H1 (cell line): Measurements from ENCODE around the gene PCBP2. TPM values are rescaled to one million over a fixed set of nuclear protein-coding genes. Genes with fewer than 3 reads are reported as not detected.

Source experiments
- CTCF ChIA-PET: fragments of 300-600 bp; sonication (Branson Sonifier 250); formaldehyde crosslinking; loops from one replicate; lab custom pipeline; 2021; ENCODE audit not compliant: partially characterized antibody; lab: Charles Lee
- POLR2A ChIA-PET: fragments of 300-600 bp; sonication (Branson Sonifier 250); formaldehyde crosslinking; loops from one replicate; lab custom pipeline; 2021; ENCODE audit warnings: inconsistent platforms; ENCODE audit not compliant: partially characterized antibody; lab: Charles Lee
- DNase-seq, 2 experiments: peaks; one replicate each; pipeline versions ENCODE4 v3.0.0 to v3.0.0-alpha.2; 2010 to 2022; ENCODE audit warnings: low spot score in 2 of 2, low read depth in 1 of 2, mixed read lengths in 1 of 2
- FAIRE-seq: peaks from 2 replicates; lab custom pipeline; 2011; peaks lifted over from hg19 to GRCh38; lab: Jason Lieb, UNC
- H2AFZ ChIP-seq: 2 replicates; pipeline ENCODE4 v1.8.1; 2012; ENCODE audit warnings: low read length, inconsistent platforms
- H2AK5ac ChIP-seq: 2 replicates; pipeline ENCODE4 v1.6.1; 2013; ENCODE audit warnings: low read depth, low read length
- H2BK120ac ChIP-seq: replicated peaks from 2 replicates; pipeline ENCODE3; 2013; ENCODE audit warnings: low read depth, low read length, inconsistent platforms
- H2BK12ac ChIP-seq: 2 replicates; pipeline ENCODE4 v1.6.1; 2013; ENCODE audit warnings: low read depth, low read length
- H2BK15ac ChIP-seq: 2 replicates; pipeline ENCODE4 v1.6.1; 2013; ENCODE audit warnings: low read length
- H2BK20ac ChIP-seq: 2 replicates; pipeline ENCODE4 v1.6.1; 2013; ENCODE audit warnings: low read length
- H2BK5ac ChIP-seq: 2 replicates; pipeline ENCODE4 v1.6.1; 2013; ENCODE audit warnings: low read depth, low read length
- H3K14ac ChIP-seq: 2 replicates; pipeline ENCODE4 v1.6.1; 2013; ENCODE audit warnings: inconsistent platforms; ENCODE audit not compliant: insufficient read length
- H3K18ac ChIP-seq: 2 replicates; pipeline ENCODE4 v1.6.1; 2013; ENCODE audit warnings: low read length; ENCODE audit errors: extremely low read depth
- H3K23ac ChIP-seq: 2 replicates; pipeline ENCODE4 v1.6.1; 2013; ENCODE audit warnings: inconsistent platforms; ENCODE audit not compliant: insufficient read length
- H3K23me2 ChIP-seq: 2 replicates; pipeline ENCODE4 v1.6.1; 2013; ENCODE audit warnings: low read depth, low read length
- H3K27ac ChIP-seq: 2 replicates; pipeline ENCODE4 v1.6.1; 2011; ENCODE audit warnings: low read depth, low read length, inconsistent platforms
- H3K27me3 ChIP-seq, 4 experiments: replicated peaks in 1 of 4; 1 replicate in 1 of 4; 2 replicates in 3 of 4; pipeline versions ENCODE4 v1.6.1 to v1.8.1; 2011 to 2013; ENCODE audit warnings: low read length in 3 of 4, mild to moderate bottlenecking in 3 of 4, inconsistent platforms in 2 of 4, mixed read lengths in 2 of 4, moderate library complexity in 1 of 4; ENCODE audit not compliant: control insufficient read depth in 3 of 4, insufficient read depth in 3 of 4; ENCODE audit errors: extremely low read depth in 1 of 4
- H3K36me3 ChIP-seq, 4 experiments: 2 replicates each; pipeline versions ENCODE4 v1.6.1 to v1.8.1; 2011 to 2013; ENCODE audit warnings: mild to moderate bottlenecking in 4 of 4, low read length in 3 of 4, moderate library complexity in 2 of 4, control low read depth in 1 of 4, inconsistent platforms in 1 of 4; ENCODE audit not compliant: insufficient read depth in 4 of 4, control insufficient read depth in 2 of 4
- H3K4ac ChIP-seq: replicated peaks from 2 replicates; pipeline ENCODE3; 2013; ENCODE audit warnings: low read length, low read depth, mixed read lengths, inconsistent platforms; ENCODE audit not compliant: insufficient read length
- H3K4me1 ChIP-seq, 4 experiments: replicated peaks in 1 of 4; 1 replicate in 1 of 4; 2 replicates in 3 of 4; pipeline versions ENCODE4 v1.6.1 to v1.8.1; 2011 to 2013; ENCODE audit warnings: low read length in 3 of 4, inconsistent platforms in 2 of 4, mixed read lengths in 1 of 4; ENCODE audit not compliant: insufficient read depth in 4 of 4, control insufficient read depth in 3 of 4
- H3K4me2 ChIP-seq, 2 experiments: 2 replicates each; pipeline versions ENCODE4 v1.6.1 to v1.8.1; 2011 to 2013; ENCODE audit warnings: low read depth in 2 of 2, low read length in 2 of 2, control low read depth in 1 of 2, inconsistent platforms in 1 of 2, mild to moderate bottlenecking in 1 of 2; ENCODE audit not compliant: insufficient read depth in 1 of 2
- H3K4me3 ChIP-seq, 4 experiments: fragments of 200-600, 300-600 bp in 1 of 4; sonication (generic), shearing (Covaris generic), sonication (Bioruptor Twin) in 1 of 4; 2 replicates each; pipeline versions ENCODE4 v1.5.1 to v1.8.1; 2011 to 2016; ENCODE audit warnings: low read length in 4 of 4, low read depth in 3 of 4, control low read depth in 2 of 4, inconsistent platforms in 2 of 4, mild to moderate bottlenecking in 2 of 4, mixed read lengths in 1 of 4, moderate library complexity in 1 of 4; ENCODE audit not compliant: insufficient read depth in 2 of 4; ENCODE audit errors: extremely low read depth in 1 of 4
- H3K56ac ChIP-seq: replicated peaks from 2 replicates; pipeline ENCODE3; 2013; ENCODE audit warnings: low read depth, mild to moderate bottlenecking, mixed read lengths, low read length, inconsistent platforms; ENCODE audit not compliant: insufficient read length
- H3K79me1 ChIP-seq: 2 replicates; pipeline ENCODE4 v1.6.1; 2013; ENCODE audit warnings: low read depth, low read length, control low read depth
- H3K79me2 ChIP-seq, 2 experiments: 2 replicates each; pipeline versions ENCODE4 v1.6.1 to v1.8.1; 2012 to 2013; ENCODE audit warnings: low read length in 2 of 2, mild to moderate bottlenecking in 2 of 2, inconsistent platforms in 1 of 2; ENCODE audit not compliant: insufficient read depth in 2 of 2, control insufficient read depth in 1 of 2
- H3K9ac ChIP-seq, 4 experiments: replicated peaks in 1 of 4; 1 replicate in 1 of 4; 2 replicates in 3 of 4; pipeline versions ENCODE4 v1.6.1 to v1.8.1; 2011 to 2013; ENCODE audit warnings: low read depth in 3 of 4, low read length in 3 of 4, control low read depth in 2 of 4, mild to moderate bottlenecking in 2 of 4, moderate library complexity in 2 of 4, inconsistent platforms in 1 of 4; ENCODE audit errors: extremely low read depth in 1 of 4
- H3K9me3 ChIP-seq, 2 experiments: 2 replicates each; pipeline versions ENCODE4 v1.6.1 to v1.8.1; 2012 to 2013; ENCODE audit warnings: mild to moderate bottlenecking in 2 of 2, moderate library complexity in 2 of 2, control low read depth in 1 of 2, inconsistent platforms in 1 of 2, low read depth in 1 of 2, low read length in 1 of 2, mixed read lengths in 1 of 2; ENCODE audit not compliant: insufficient read depth in 2 of 2
- H4K20me1 ChIP-seq, 2 experiments: replicated peaks in 1 of 2; 2 replicates each; pipeline versions ENCODE3 to v1.8.1; 2011 to 2013; ENCODE audit warnings: inconsistent platforms in 2 of 2, low read length in 2 of 2, mild to moderate bottlenecking in 1 of 2; ENCODE audit not compliant: insufficient read depth in 2 of 2, control insufficient read depth in 1 of 2
- H4K5ac ChIP-seq: 2 replicates; pipeline ENCODE4 v1.6.1; 2013; ENCODE audit warnings: low read length, low read depth, mixed read lengths, inconsistent platforms; ENCODE audit not compliant: insufficient read length
- H4K8ac ChIP-seq: 2 replicates; pipeline ENCODE4 v1.8.0; 2013; ENCODE audit warnings: mild to moderate bottlenecking, moderate library complexity, low read length, inconsistent platforms; ENCODE audit not compliant: insufficient read depth; ENCODE audit errors: extremely low read depth
- H4K91ac ChIP-seq: replicated peaks from 2 replicates; pipeline ENCODE3; 2013; ENCODE audit warnings: low read length, mixed read lengths, inconsistent platforms; ENCODE audit not compliant: insufficient read length
- MAX ChIP-seq: IDR thresholded peaks from 2 replicates; pipeline ENCODE4 v1.6.1; 2012; ENCODE audit warnings: inconsistent platforms
- POLR2A ChIP-seq, 2 experiments: IDR thresholded peaks; 1 replicate in 1 of 2; 2 replicates in 1 of 2; pipeline ENCODE4 v1.6.1; 2011; ENCODE audit warnings: low read depth in 2 of 2, low read length in 2 of 2, mild to moderate bottlenecking in 2 of 2; ENCODE audit errors: control extremely low read depth in 1 of 2
- POLR2AphosphoS5 ChIP-seq: IDR thresholded peaks from 2 replicates; pipeline ENCODE4 v1.6.1; 2011; ENCODE audit warnings: low read depth, low read length
- RAD21 ChIP-seq, 2 experiments: IDR thresholded peaks in 1 of 2; conservative IDR thresholded peaks in 1 of 2; 2 replicates each; pipeline ENCODE4 v1.6.1; 2011; ENCODE audit warnings: low read depth in 2 of 2, low read length in 2 of 2, improper control_type of control experiment in 1 of 2, inconsistent platforms in 1 of 2, mild to moderate bottlenecking in 1 of 2, moderate library complexity in 1 of 2
- WGBS, 2 experiments: shearing (Covaris generic) in 1 of 2; methylation state at CpG; one replicate each; pipeline versions ENCODE4 v1.1.6 to v1.1.7; 2013 to 2015; ENCODE audit warnings: low lambda C conversion rate in 2 of 2, mixed read lengths in 2 of 2, inconsistent platforms in 1 of 2, low coverage in 1 of 2, missing lambda C conversion rate in 1 of 2; ENCODE audit not compliant: insufficient replicate concordance in 2 of 2, insufficient coverage in 1 of 2, insufficient read length in 1 of 2; ENCODE audit errors: extremely low coverage in 1 of 2, missing lambda C conversion rate in 1 of 2; 5-methylcytosine and 5-hydroxymethylcytosine counted together
- polyA plus RNA-seq, 7 experiments: library from polyadenylated mRNA; depleted of rRNA in 3 of 7; stranded (reverse) in 5 of 7; unstranded in 2 of 7; fragments of >200 nt in 5 of 7; fragments of 200-250 nt in 2 of 7; gene quantifications; 1 replicate in 5 of 7; 2 replicates in 1 of 7; 4 replicates in 1 of 7; pipeline versions ENCODE4 v1.2.1 to v1.2.3, GENCODE V29; 2011 to 2013; ENCODE audit warnings: missing spikeins in 2 of 7, mixed read lengths in 2 of 7
- total RNA-seq: library from RNA; stranded (reverse); fragmentation: NEBNext Ultra II Directional; extraction: Animal tissue kit (Norgen Biotek cat#: 25700); gene quantifications from 2 replicates; pipeline ENCODE4 v1.2.1, GENCODE V29; 2021

The PCBP2 gene
- total and polyA plus RNA-seq, 2 of the 8 experiments (the other 6 are each of a cell fraction or from before 2014, with no cell fraction given), result 470 to 1,123 TPM

- H3K4me3 ChIP-seq, result no peak overlapping the region
- H3K56ac ChIP-seq, result no peak overlapping the region
- 97% methylated on average over 3 of the region's 3 CpGs; no CpG with 5 or more reads in 1 of the 2 experiments for WGBS, 2 experiments
- H3K18ac ChIP-seq, result no peak overlapping the region
- no peaks in the 10 kb centered on the region; the same call in 1 of the 2 replicates for H3K23me2 ChIP-seq
- H3K79me1 ChIP-seq, result peaks cover 4% of the 10 kb centered on the region
- H3K27ac ChIP-seq, result no peak overlapping the region
- H2BK15ac ChIP-seq, result no peak overlapping the region
- peaks cover 37 to 48% of the 10 kb centered on the region in 2 experiments for H4K20me1 ChIP-seq
- no peak overlapping the region for H4K5ac ChIP-seq
- H3K36me3 ChIP-seq, result peaks cover 86 to 100% (median 94%) of the 10 kb centered on the region in 4 experiments
- no peak overlapping the region for H2BK5ac ChIP-seq
- POLR2A ChIA-PET, result interaction anchor here (1.4 to 67.0 kb wide), 4 partner anchors 5 to 153 kb away, joined by 3 to 3397 read pairs (median 1700); partner anchors contain the start of genes MAP3K12, NPFF, PCBP2 and PRR13
- H3K9me3 ChIP-seq, result no peaks in the 10 kb centered on the region
- no peak for FAIRE-seq
- peak overlapping the region in 1 of 4 experiments; percentile 37; a peak in 2 of 7 replicates for H3K9ac ChIP-seq
- CTCF ChIA-PET, result interaction anchor here (1.1 to 6.4 kb wide), 3 partner anchors 12 to 135 kb away, joined by 3 to 57 read pairs (median 13); no protein-coding TSS in a partner anchor
- H4K91ac ChIP-seq, result no peak overlapping the region
- no peak overlapping the region for H3K4ac ChIP-seq
- no peak overlapping the region for H2AFZ ChIP-seq
- TF ChIP-seq MAX (no peak), RAD21 (IDR thresholded peaks at IDR 0.05 in 1 of 2, conservative IDR thresholded peaks at IDR 0.05 in 1 of 2; ENCODE audit: low read depth in 2 of 2, low read length in 2 of 2) (no peak), POLR2A (IDR thresholded peaks at IDR 0.05; ENCODE audit: control extremely low read depth in 1 of 2, low read depth in 2 of 2, low read length in 2 of 2) (peak in 1 of 2 experiments; percentile 26; a peak in 2 of 3 replicates), POLR2AphosphoS5 (peak; percentile 68)
- no peak overlapping the region for H4K8ac ChIP-seq
- H2AK5ac ChIP-seq, result no peak overlapping the region
- H3K23ac ChIP-seq, result no peak overlapping the region
- no peak overlapping the region for H2BK20ac ChIP-seq
- peaks cover 0 to 82% of the 10 kb centered on the region in 2 experiments; a peak in 3 of 4 replicates for H3K79me2 ChIP-seq
- H3K4me1 ChIP-seq, result peaks cover 0 to 10% (median under 1%) of the 10 kb centered on the region in 4 experiments; a peak in 3 of 7 replicates
- no peak overlapping the region for H2BK120ac ChIP-seq
- H3K14ac ChIP-seq, result no peak overlapping the region
- H3K4me2 ChIP-seq, result no peak overlapping the region
- no peak overlapping the region for H2BK12ac ChIP-seq
- H3K27me3 ChIP-seq, result no peaks in the 10 kb centered on the region
- no peak for DNase-seq
Measured at GRCh38 chr12:53462935-53463334, 11.0 kb downstream of the PCBP2 start.
